GM12874 (cell line): ENCODE results near the gene OAT.

Source experiments
- TF ChIP-seq, protein P1 (sequence below): IDR thresholded peaks from 2 replicates; pipeline ENCODE4 v1.5.1; 2011; ENCODE audit warnings: low read depth, mild to moderate bottlenecking, control low read depth, low read length, moderate library complexity; ENCODE audit not compliant: insufficient read depth

OAT gene

GRCh38 chr10:124423813-124424212, 5.1 kb upstream of the OAT start:
- TF ChIP-seq, protein P1, sequence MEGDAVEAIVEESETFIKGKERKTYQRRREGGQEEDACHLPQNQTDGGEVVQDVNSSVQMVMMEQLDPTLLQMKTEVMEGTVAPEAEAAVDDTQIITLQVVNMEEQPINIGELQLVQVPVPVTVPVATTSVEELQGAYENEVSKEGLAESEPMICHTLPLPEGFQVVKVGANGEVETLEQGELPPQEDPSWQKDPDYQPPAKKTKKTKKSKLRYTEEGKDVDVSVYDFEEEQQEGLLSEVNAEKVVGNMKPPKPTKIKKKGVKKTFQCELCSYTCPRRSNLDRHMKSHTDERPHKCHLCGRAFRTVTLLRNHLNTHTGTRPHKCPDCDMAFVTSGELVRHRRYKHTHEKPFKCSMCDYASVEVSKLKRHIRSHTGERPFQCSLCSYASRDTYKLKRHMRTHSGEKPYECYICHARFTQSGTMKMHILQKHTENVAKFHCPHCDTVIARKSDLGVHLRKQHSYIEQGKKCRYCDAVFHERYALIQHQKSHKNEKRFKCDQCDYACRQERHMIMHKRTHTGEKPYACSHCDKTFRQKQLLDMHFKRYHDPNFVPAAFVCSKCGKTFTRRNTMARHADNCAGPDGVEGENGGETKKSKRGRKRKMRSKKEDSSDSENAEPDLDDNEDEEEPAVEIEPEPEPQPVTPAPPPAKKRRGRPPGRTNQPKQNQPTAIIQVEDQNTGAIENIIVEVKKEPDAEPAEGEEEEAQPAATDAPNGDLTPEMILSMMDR = no peak

GRCh38 chr10:124422742-124423141, 4.0 kb upstream of the OAT start:
- TF ChIP-seq, protein P1 = no peak

- TF ChIP-seq, protein P1 = no peak
Measured at GRCh38 chr10:124420254-124420653, 1.5 kb upstream of the OAT start.

DNA sequence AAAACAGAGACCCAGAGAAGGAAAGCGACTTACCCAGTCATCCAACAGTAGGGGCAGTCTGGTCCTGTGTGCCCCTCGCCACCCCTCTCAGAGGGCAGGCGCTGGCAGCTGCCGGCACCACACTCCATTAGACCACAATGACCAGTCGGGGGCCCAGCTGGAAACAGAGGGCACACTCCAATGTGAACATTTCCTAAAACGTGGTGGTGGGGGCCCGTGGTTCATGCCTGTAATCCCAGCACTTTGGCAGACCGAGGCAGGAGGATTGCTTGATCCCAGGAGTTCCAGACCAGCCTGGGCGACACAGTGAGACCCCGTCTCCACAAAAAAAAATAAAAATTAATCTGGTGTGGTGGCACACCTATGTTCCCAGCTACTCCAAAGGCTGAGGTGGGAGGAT, 912 bp upstream of the OAT start:
- TF ChIP-seq, protein P1 = no peak

DNA sequence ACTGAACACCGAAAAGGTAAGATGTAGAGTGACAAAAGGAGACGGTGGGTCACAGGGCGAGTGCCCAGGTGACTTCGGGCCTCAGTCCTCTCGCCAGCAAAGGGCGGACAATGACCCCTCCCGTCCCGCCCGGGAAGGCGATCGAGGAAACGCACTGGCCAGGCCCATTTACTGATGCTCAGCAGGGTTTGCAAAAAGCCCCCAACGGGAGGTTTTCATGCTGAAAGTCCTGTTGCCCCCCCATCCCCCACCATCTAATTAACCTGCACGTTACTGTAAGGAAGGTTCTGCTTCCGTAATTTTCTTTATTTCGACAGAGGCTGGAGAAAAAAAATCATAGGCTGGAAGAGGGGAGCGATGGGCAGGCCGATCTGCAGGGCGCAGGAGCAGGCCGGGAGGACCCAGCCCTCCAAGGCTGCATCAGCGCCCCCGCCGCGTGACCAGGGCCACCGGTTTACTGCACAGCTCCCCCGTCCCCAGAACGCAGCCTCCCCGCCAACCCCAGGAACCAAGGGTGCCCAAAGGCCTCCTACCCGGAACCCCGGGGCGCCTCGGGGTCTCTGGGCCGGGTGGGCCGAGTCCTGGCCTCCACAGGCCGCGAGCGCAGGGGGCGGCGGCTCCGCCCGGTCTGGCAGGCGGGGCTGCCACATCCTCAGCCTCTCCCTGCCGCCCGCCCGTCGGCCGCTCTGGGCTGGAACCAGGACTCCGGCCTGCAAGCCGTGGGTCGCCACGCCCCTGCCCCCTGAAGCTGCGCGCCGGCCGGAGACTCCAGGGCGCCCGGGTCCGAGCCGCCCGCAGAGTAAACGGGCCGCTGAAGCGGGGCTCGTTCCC, 613 bp downstream of the OAT start:
- TF ChIP-seq, protein P1 = no peak

GRCh38 chr10:124416733-124417132, 2.0 kb downstream of the OAT start:
- TF ChIP-seq, protein P1 = no peak

DNA sequence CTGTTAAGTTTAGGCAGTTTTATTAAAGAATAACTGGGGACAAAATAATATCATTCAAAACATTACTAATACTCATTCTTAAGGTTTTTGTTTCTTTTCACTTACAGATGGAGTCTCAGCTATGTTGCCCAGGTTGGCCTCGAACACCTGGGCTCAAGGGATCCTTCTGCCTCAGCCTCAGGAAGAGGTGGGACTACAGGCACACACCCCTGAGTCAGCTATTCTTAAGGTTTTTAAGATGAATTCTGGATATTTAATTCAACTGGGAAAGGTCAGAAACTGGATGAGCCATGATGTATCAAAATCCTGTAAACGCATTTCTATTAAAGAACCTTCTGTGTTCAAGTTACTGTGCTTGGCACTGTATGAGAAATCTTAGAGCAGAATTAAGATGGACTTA, 3.5 kb downstream of the OAT start:
- TF ChIP-seq, protein P1 = no peak
